NCI-H1436 (cell line): Measurements from ENCODE around the gene TMCC1.
A peak's percentile ranks its signal among the peaks of the same experiment; 100 is the strongest.
"Not testable (repeated sequence)": the region's sequence is repeated elsewhere in the genome, so short reads cannot be mapped to it uniquely, and the experiment has no call there.

ENCODE experiments used
- DNase-seq: peaks from one replicate; lab custom pipeline; 2025; lab: John Stamatoyannopoulos, UW

Gene TMCC1

DNA sequence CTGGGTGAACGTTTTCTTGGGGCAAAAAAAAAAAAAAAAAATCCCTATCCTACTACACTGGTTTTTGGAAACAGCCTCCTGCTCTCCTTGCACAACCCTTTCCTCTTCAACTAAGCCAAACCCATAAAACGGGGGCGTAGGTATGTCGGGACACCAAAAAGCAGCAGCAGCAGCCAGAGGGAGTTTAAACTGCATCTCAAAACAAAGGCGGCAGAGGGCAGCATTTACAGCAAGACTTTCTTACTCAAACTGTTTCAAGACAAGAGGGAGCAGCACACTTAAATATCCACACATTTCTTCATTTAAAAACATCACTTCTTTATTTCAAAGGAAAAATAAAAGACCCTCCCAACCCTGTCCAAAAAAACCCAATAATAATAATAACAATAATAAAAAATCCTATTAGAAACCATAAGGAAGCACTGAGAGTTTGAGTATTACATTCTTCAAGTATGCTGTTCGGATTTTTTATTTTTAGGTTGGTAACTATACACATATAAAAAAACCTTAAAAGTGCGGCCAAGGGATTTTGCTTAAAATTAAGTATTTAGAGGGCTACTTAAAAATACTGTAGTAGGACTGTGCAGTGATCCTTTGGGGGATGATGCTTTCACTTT lies 243.1 kb downstream of the TMCC1 start:
- peak; percentile 27 for DNase-seq

DNA sequence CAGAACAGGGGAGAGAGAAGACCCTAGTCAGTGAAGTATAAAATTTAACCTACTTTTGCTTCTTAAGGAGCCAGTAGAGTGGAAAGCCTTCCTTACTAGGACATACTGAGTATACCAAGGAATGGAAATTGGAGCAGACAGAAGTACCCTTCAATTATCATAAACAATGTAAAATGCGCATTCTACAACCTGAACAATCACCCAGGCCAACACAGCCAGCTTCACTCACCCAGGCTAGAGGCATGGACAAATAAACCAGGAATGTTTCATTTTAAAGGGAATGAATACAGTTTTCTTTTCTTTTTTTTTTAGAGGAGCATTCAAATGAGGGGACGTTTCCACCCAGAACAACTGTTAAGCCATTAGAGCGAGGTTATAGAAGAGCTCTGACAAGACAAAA lies 245.1 kb downstream of the TMCC1 start:
- DNase-seq: no peak

DNA sequence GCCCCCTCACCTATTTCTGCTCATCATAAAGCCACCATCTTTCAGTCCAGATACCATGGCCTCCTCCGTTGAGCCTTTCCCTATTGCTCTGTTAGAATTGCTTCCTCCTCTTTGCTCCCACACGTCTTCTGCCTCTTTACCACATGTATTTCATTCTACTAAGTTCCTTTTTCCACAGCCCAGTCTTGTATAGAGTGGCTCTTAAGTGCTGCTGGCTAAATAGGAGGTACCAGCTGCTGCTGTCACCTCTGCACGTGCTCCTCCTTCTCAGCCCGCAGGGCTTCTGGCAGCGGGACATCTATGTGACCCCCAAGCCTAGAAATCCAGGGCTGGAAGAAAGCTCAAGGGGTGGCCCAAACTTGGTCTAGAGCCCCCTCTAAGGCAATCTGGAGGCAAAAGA lies 248.2 kb downstream of the TMCC1 start:
- no peak for DNase-seq

GRCh38 chr3:129644836-129645235 lies 248.7 kb downstream of the TMCC1 start:
- no peak for DNase-seq

DNA sequence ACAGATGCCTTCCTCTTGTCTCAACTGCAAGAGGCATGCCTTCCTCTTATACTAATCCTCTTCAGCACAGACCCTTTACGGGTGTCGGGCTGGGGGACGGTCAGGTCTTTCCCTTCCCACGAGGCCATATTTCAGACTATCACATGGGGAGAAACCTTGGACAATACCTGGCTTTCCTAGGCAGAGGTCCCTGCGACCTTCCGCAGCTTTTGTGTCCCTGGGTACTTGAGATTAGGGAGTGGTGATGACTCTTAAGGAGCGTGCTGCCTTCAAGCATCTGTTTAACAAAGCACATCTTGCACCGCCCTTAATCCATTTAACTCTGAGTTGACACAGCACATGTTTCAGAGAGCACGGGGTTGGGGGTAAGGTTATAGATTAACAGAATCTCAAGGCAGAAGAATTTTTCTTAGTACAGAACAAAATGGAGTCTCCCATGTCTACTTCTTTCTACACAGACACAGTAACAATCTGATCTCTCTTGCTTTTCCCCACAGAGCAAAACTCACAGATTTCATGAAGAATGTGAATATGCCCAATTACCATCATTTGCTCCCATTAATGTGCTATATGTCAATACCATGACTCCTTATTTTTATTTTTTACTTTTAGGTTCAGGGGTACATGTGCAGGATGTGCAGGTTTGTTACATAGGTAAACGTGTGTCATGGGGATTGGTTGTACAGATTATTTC lies 251.8 kb downstream of the TMCC1 start:
- DNase-seq: not testable (repeated sequence)

DNA sequence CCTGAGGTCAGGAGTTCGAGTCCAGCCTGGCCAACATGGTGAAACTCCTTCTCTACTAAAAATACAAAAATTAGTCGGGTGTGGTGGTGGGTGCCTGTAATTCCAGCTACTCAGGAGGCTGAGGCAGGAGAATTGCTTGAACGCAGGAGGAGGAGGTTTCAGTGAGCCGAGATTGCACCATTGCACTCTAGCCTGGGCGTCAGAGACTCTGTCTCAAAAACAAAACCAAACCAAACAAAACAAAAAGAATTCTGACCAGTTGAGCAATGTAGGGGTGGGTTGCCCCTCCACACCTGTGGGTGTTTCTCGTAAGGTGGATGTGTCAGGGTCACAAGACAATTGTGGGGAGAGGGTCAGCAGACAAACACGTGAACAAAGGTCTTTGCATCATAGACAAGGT lies 252.5 kb downstream of the TMCC1 start:
- DNase-seq: not testable (repeated sequence)

- no peak for DNase-seq
These were observed 255.0 kb downstream of the TMCC1 start for GRCh38 chr3:129638481-129638880.

DNA sequence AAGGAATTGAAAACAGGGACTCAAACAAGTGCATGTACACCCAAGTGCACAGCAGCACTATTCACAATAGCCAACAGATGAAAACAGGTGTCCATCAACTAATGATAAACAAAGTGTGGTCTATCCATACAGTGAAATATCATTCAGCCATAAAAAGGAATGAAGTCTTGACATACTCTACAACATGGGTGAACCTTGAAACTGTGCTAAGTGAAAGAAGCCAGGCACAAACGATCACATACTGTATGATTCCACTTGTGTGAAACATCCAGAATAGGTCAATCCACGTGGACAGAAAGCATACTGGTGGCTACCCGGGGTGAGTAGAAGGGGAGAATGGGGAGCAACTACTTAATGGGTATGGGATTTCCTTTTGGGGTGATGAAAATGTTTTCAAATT lies 257.4 kb downstream of the TMCC1 start:
- no peak for DNase-seq

DNA sequence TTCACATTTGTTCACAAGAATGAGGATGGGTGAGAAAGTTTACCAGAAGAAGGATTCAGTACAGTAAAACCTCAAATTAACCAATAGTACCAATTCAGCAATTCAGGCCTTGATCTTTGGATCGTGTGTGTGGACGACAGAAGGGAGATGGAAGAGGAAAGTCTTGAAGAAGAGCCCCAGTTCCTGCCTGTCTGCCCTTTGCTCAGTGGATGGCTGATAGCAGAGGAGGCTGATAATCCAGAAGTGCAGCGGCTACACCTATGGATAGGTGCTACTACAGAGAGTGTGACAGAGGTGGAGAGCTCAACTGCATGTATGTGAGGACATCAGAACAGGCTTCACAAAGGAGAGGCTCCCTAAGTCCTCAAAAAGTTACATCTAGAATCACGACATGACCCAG lies 257.9 kb downstream of the TMCC1 start:
- no peak for DNase-seq

GRCh38 chr3:129633751-129634481 lies 259.6 kb downstream of the TMCC1 start:
- no peak for DNase-seq

- DNase-seq: no peak
These were observed 260.5 kb downstream of the TMCC1 start for GRCh38 chr3:129632977-129633376.

GRCh38 chr3:129632556-129632955 lies 261.0 kb downstream of the TMCC1 start:
- no peak for DNase-seq

- DNase-seq: no peak
These were observed 261.5 kb downstream of the TMCC1 start for GRCh38 chr3:129632056-129632455.

DNA sequence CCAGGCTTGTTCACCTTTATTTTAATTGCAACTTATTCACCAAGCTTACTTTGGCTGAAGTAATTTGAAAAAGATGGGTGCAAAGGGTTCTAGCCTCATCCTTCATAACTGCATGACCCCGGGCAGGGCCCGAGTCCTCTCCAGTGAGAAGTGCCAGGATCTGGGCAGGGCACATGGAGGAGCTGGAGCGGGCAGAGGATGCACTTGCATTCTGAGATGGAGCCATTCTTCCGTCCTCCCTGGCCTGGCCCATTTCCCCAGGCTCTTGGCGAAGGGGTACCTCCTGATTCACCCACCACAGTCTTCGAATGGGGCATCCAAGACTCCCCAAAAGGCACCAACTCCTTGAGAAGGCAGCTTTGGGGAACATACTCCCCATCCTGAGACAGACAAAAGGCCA lies 264.5 kb downstream of the TMCC1 start:
- no peak for DNase-seq

- no peak for DNase-seq
These were observed 265.4 kb downstream of the TMCC1 start for GRCh38 chr3:129628169-129628522.

- peak; percentile 77 for DNase-seq
These were observed 266.0 kb downstream of the TMCC1 start for GRCh38 chr3:129627350-129628168.

DNA sequence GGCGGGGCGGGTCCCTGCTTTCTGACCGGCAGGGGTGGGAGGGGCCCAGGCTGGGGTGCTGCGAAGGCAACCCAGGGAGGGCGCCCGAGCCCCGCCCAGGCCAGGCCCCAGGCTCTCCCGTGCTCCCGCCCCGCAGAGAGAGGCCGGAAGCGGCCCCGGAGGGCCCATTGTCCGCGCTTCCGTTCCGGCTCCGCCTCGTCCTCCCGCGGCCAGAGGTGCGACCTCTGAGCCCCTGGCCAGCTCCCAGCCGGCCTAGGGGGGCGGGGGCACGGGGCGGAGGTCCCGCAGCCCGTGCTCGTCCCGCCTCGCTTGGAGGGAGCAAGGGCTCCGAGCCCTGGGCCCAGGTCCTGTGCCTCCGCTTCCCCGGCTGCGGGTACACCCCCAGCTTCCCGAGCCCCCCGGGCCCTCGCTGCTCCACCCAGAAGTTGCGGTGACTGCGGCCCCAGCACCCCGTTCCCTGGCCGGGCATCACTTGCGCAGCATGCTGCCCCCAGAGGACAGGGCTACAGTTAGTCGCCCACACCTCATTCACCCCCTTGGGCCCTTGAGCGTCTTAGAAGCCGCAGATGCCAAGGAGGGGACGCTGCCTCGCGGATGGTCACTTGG lies 266.7 kb downstream of the TMCC1 start:
- DNase-seq: peak; percentile 77

DNA sequence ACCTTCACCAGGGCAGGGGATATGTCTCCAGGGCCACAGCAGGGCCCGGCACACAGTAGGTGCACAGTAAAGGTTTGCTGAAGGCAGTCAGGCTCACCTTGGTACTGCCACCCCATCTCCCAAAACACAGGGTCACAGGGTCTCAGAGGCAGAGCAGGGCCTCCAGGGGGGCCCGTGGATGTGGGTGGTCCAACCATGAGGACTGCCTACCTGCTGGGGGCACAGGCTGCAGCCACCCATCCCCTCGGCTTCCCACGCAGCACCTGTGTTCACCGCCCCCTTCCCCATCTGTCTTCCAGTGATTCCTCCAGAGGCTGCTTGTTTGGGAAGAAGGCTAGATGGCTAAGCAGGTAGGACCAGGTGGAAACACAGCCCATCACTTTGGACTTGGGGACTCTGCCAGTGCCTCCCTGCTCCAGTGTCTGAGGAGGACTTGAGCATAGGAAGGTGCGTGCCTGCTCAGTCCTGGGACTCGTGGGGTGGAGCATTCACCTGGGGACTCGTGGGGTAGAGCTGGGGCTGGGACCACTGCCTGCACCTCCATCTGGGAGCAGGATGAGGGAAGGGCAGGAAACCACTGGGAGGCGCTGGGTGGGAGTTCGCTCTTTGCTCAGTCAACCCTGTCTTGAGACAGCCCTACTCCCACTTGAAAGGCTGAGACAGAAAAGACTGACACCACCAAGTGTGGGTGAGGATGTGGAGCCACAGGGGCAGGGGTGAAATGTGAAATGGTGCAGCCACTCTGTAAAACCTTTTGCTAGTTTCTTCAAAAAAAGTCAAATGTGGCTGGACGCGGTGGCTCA lies 268.2 kb downstream of the TMCC1 start:
- DNase-seq: no peak

- no peak for DNase-seq
These were observed 269.0 kb downstream of the TMCC1 start for GRCh38 chr3:129624347-129625071.

DNA sequence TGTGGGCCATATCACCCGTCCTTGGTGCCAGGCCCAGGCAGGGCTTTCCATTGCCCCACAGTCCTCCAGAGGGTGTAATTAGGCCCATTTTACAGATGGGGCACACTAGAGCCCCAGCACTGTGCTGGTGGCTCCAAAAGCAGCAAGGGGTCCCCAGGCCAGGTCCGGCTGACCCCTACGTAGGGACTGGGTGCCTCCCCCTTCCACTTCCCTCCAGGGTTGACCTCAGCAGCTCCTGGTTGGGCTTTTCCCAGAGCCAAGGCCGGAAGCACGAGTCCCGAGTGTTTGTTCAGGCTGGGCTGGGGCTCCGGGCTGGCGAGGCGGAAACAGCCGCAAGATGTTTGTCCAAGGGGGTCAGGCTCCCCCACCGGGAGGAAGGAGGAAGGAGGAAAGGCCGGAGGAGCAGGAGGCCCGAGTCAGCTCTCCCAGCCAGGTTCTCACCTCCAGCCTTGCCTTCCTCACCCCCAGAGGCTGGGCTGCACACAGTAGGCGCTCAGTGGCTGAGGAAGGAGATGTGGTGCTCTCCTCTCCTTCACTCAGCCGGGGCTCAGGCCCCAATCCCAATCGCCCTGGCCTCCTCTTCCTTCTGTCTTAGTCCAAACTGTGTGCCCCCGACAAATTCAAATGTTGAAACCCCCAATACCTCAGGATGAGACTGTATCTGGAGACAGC lies 269.9 kb downstream of the TMCC1 start:
- no peak for DNase-seq
